Measurements from ENCODE around the gene AJAP1.

AJAP1 gene

DNA sequence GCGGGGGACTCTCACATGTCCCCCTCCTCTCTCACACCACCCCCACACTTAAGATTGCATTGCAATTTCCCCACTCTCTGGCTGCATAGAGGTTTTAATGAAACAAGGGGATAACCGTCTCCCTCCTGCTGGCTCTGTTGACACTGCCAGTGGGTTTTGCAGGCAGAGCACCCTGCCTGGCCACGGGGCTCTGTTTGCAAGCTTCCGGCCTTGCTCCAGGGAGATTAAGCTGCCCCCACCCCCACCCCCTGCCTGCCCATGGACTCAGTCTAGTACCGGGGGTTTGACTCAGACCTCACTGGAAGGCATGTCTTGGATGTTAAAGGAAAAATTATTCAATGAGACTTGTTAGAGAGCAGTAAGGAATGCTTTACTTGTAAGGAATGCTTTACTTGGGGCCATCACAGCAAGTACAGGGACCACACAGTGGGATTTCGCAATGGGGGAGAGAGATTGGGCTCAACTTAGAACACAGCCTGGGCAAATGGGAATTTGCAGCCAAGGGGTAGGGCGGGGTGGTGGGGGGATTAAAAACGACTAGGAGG, 101.0 kb downstream of the AJAP1 start:
- FAIRE-seq (no peak), DNase-seq (ENCODE audit: insufficient read length, low spot score) (no peak)
- TF ChIP-seq, protein P1, sequence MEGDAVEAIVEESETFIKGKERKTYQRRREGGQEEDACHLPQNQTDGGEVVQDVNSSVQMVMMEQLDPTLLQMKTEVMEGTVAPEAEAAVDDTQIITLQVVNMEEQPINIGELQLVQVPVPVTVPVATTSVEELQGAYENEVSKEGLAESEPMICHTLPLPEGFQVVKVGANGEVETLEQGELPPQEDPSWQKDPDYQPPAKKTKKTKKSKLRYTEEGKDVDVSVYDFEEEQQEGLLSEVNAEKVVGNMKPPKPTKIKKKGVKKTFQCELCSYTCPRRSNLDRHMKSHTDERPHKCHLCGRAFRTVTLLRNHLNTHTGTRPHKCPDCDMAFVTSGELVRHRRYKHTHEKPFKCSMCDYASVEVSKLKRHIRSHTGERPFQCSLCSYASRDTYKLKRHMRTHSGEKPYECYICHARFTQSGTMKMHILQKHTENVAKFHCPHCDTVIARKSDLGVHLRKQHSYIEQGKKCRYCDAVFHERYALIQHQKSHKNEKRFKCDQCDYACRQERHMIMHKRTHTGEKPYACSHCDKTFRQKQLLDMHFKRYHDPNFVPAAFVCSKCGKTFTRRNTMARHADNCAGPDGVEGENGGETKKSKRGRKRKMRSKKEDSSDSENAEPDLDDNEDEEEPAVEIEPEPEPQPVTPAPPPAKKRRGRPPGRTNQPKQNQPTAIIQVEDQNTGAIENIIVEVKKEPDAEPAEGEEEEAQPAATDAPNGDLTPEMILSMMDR (IDR thresholded peaks at IDR 0.05; ENCODE audit: insufficient read depth, missing control alignments) = no peak

DNA sequence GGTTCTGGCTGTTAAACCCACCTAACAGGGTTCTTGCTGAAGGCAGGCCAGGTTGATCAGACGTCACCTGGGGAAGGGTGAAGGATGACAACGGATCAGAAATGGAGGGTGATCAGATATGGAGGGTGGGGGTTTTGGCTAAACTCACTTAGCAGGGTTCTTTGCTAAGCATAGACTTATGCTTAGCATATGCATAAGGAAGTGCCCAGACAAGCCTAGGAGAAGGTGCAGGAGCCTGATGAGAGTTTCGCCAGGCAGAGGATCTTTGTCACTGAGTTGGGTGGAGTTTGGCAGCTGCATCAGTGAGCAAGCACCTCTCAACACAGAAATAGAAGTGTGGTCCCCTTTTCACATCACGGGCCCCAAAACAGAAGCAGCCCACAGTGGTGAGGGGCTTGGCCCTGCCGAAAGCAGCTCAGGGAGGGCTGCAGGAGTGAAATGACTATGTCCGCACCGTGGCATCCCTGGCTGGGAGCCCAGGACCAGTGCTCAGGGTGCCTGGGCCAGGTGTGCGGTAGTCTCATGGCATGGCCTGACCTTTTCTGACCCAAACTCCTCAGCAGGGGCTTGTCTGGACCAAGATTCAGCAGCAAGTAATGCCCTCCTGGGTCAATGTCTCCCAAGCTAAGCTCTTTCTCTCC, 101.6 kb downstream of the AJAP1 start:
- DNase-seq (ENCODE audit: insufficient read length, low spot score) = no peak
- no peak for FAIRE-seq
- TF ChIP-seq, protein P1 (IDR thresholded peaks at IDR 0.05; ENCODE audit: insufficient read depth, missing control alignments) = no peak

- no peak for FAIRE-seq
- no peak for DNase-seq (ENCODE audit: insufficient read length, low spot score)
- TF ChIP-seq, protein P1 (IDR thresholded peaks at IDR 0.05; ENCODE audit: insufficient read depth, missing control alignments) = no peak
Observed at GRCh38 chr1:4756851-4757580, 102.6 kb downstream of the AJAP1 start.

GRCh38 chr1:4759671-4760070, 105.3 kb downstream of the AJAP1 start:
- no peak for DNase-seq (ENCODE audit: insufficient read length, low spot score)
- TF ChIP-seq, protein P1 (IDR thresholded peaks at IDR 0.05; ENCODE audit: insufficient read depth, missing control alignments) = no peak
- no peak for FAIRE-seq

DNA sequence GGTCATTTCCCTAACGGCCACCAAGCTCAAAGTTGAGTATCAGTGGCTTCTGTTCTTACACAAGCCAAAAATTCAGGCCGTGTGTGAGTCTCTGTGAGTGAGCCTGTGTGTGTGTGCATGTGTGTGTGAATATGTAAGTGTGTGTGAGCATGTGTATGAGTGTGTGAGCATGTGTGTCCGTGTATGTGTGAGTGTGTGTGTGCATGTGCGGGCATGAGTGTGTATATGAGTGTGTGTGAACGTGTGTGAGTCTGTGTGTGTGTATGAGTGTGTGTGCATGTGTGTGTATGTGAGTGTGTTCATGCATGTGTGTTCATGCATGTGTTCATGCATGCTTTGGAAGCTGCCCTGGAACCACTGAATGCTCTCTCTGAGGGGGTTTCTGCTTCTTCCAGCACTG, 105.7 kb downstream of the AJAP1 start:
- no peak for FAIRE-seq
- TF ChIP-seq, protein P1 (IDR thresholded peaks at IDR 0.05; ENCODE audit: insufficient read depth, missing control alignments) = no peak
- no peak for DNase-seq (ENCODE audit: insufficient read length, low spot score)

- DNase-seq (ENCODE audit: insufficient read length, low spot score) (no peak), FAIRE-seq (no peak)
- TF ChIP-seq, protein P1 (IDR thresholded peaks at IDR 0.05; ENCODE audit: insufficient read depth, missing control alignments) = no peak
Observed at GRCh38 chr1:4761324-4761723, 106.9 kb downstream of the AJAP1 start.

DNA sequence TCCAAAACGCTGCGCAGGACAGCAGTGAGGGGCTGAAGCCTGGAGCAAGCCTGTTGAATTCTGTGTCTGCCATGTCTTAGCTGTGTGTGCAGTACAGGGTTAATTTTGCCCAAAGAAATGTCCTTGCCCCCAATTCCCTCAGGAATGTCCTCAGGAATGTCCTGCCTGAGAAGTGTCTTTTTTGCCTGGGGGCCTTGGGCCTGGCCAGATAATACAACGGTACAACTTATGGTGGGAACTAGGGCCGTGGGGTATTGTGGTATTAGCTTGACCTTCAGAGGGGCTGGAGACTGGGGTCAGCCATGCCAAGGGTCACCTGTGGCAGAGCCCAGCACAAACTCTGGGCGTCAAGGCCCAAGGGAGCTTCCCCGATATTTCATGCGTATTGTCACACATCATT, 107.7 kb downstream of the AJAP1 start:
- no peak for FAIRE-seq
- TF ChIP-seq, protein P1 (IDR thresholded peaks at IDR 0.05; ENCODE audit: insufficient read depth, missing control alignments) = no peak
- no peak for DNase-seq (ENCODE audit: insufficient read length, low spot score)
